Measurements from ENCODE around the gene CHN2.

Gene CHN2

GRCh38 chr7:29281782-29282541 lies 87.4 kb downstream of the CHN2 start:
- H3K4me3 ChIP-seq: no peak overlapping the region
- intact Hi-C loops (cut with DNase I; ENCODE audit: low total_unique reads): no loop called here
- peak in 1 of 2 donors; percentile 35 for DNase-seq
- H3K27ac ChIP-seq: no peak overlapping the region
- H3K27me3 ChIP-seq: no peaks in the 10 kb centered on the region
- H3K4me1 ChIP-seq: no peaks in the 10 kb centered on the region
- no peaks in the 10 kb centered on the region for H3K9me3 ChIP-seq
- TF ChIP-seq CTCF (IDR thresholded peaks at IDR 0.05): no peak
- H3K36me3 ChIP-seq: no peaks in the 10 kb centered on the region

- H3K27ac ChIP-seq: no peak overlapping the region
- H3K36me3 ChIP-seq: no peaks in the 10 kb centered on the region
- no peaks in the 10 kb centered on the region for H3K27me3 ChIP-seq
Measured at GRCh38 chr7:29282819-29283414, 88.3 kb downstream of the CHN2 start.

GRCh38 chr7:29284696-29285443 lies 90.3 kb downstream of the CHN2 start:
- no peak for DNase-seq
- no peak overlapping the region for H3K27ac ChIP-seq
- no peak overlapping the region for H3K4me3 ChIP-seq
- no peaks in the 10 kb centered on the region for H3K27me3 ChIP-seq
- H3K36me3 ChIP-seq: no peaks in the 10 kb centered on the region
- TF ChIP-seq CTCF (IDR thresholded peaks at IDR 0.05): no peak
- H3K4me1 ChIP-seq: no peaks in the 10 kb centered on the region
- intact Hi-C loops (cut with DNase I; ENCODE audit: low total_unique reads): no loop called here
- no peaks in the 10 kb centered on the region for H3K9me3 ChIP-seq

More at GRCh38 chr7:29282819-29283414, 88.3 kb downstream of the CHN2 start:
- Histone ChIP-seq H3K4me3 (no peak overlapping the region), H3K9me3 (no peaks in the 10 kb centered on the region), H3K4me1 (no peaks in the 10 kb centered on the region)
- no peak for DNase-seq
- no peak for TF ChIP-seq CTCF (IDR thresholded peaks at IDR 0.05)
- intact Hi-C loops (cut with DNase I; ENCODE audit: low total_unique reads): no loop called here

- H3K27ac ChIP-seq: no peak overlapping the region
- DNase-seq: no peak
Measured at GRCh38 chr7:29285444-29285793, 90.8 kb downstream of the CHN2 start.

GRCh38 chr7:29285861-29286260 lies 91.3 kb downstream of the CHN2 start:
- TF ChIP-seq CTCF (IDR thresholded peaks at IDR 0.05): no peak
- H3K27ac ChIP-seq: no peak overlapping the region
- no peak for DNase-seq
- intact Hi-C loops (cut with DNase I; ENCODE audit: low total_unique reads): no loop called here
- no peak overlapping the region for H3K4me3 ChIP-seq
- no peaks in the 10 kb centered on the region for H3K36me3 ChIP-seq
- no peaks in the 10 kb centered on the region for H3K27me3 ChIP-seq
- no peaks in the 10 kb centered on the region for H3K4me1 ChIP-seq
- H3K9me3 ChIP-seq: no peaks in the 10 kb centered on the region

More at GRCh38 chr7:29285444-29285793, 90.8 kb downstream of the CHN2 start:
- Histone ChIP-seq H3K4me3 (no peak overlapping the region), H3K27me3 (no peaks in the 10 kb centered on the region), H3K9me3 (no peaks in the 10 kb centered on the region), H3K4me1 (no peaks in the 10 kb centered on the region), H3K36me3 (no peaks in the 10 kb centered on the region)
- intact Hi-C loops (cut with DNase I; ENCODE audit: low total_unique reads): no loop called here
- TF ChIP-seq CTCF (IDR thresholded peaks at IDR 0.05): no peak

All from tibial artery (tissue), 4 donors.